OCI-LY3 (cell line): Measurements from ENCODE around the gene COL4A1.

Experiments
- H2AFZ ChIP-seq: fragments of 200-600, 300-600 bp; shearing (Covaris generic); 2 replicates; pipeline ENCODE4 v1.6.0; 2014; ENCODE audit warnings: antibody characterized with exemption, low read depth, low read length
- H3K27ac ChIP-seq: fragments of 200-600, 300-600 bp; sonication (generic); 2 replicates; pipeline ENCODE4 v1.5.1; 2014; ENCODE audit warnings: mild to moderate bottlenecking, low read length, moderate library complexity, mixed read lengths
- H3K27me3 ChIP-seq: fragments of 200-600, 300-600 bp; sonication (generic); 2 replicates; pipeline ENCODE4 v1.6.1; 2014; ENCODE audit warnings: low read depth, low read length, mixed read lengths
- H3K36me3 ChIP-seq: fragments of 200-600, 300-600 bp; sonication (generic); replicated peaks from 2 replicates; pipeline ENCODE3; 2014; ENCODE audit warnings: low read depth, low read length, mixed read lengths
- H3K4me1 ChIP-seq: fragments of 300-600, 200-600 bp; sonication (generic); 2 replicates; pipeline ENCODE4 v1.6.1; 2014; ENCODE audit warnings: low read length, mixed read lengths
- H3K4me2 ChIP-seq: fragments of 200-600, 300-600 bp; sonication (generic); 2 replicates; pipeline ENCODE4 v1.6.1; 2014; ENCODE audit warnings: low read length, mixed read lengths
- H3K4me3 ChIP-seq: fragments of 300-600, 200-600 bp; sonication (generic); 2 replicates; pipeline ENCODE4 v1.5.1; 2014; ENCODE audit warnings: antibody characterized with exemption, mild to moderate bottlenecking, low read length, moderate library complexity
- H3K79me2 ChIP-seq: fragments of 300-600, 200-600 bp; shearing (Covaris generic); 2 replicates; pipeline ENCODE4 v1.6.1; 2014; ENCODE audit warnings: mild to moderate bottlenecking, low read length, mixed read lengths
- H3K9ac ChIP-seq: fragments of 300-600, 200-600 bp; shearing (Covaris generic); 2 replicates; pipeline ENCODE4 v1.6.0; 2014; ENCODE audit warnings: mild to moderate bottlenecking, low read length, moderate library complexity
- H3K9me3 ChIP-seq: fragments of 200-600, 300-600 bp; shearing (Covaris generic); 2 replicates; pipeline ENCODE4 v1.6.1; 2014; ENCODE audit warnings: low read length, mixed read lengths; ENCODE audit not compliant: insufficient read depth
- H4K20me1 ChIP-seq: fragments of 200-600, 300-600 bp; sonication (generic); 2 replicates; pipeline ENCODE4 v1.6.1; 2016; ENCODE audit warnings: low read length, mixed read lengths; ENCODE audit not compliant: insufficient read depth
- CTCF ChIP-seq: fragments of 200-600, 300-600 bp; sonication (generic); IDR thresholded peaks from 2 replicates; pipeline ENCODE4 v1.5.1; 2014; ENCODE audit warnings: antibody characterized with exemption, low read length, low read depth
- EZH2phosphoT487 ChIP-seq: fragments of 200-600 bp; shearing (Covaris generic); IDR thresholded peaks from 2 replicates; pipeline ENCODE4 v1.6.1; 2018; ENCODE audit warnings: antibody characterized with exemption, mixed run types, low read depth

The COL4A1 gene

GRCh38 chr13:110299283-110299840, 7.6 kb downstream of the COL4A1 start:
- no peaks in the 10 kb centered on the region for H4K20me1 ChIP-seq
- H3K9ac ChIP-seq: no peak overlapping the region
- no peaks in the 10 kb centered on the region for H3K4me1 ChIP-seq
- no peaks in the 10 kb centered on the region for H3K36me3 ChIP-seq
- H3K27me3 ChIP-seq: peaks cover 54% of the 10 kb centered on the region
- no peak overlapping the region for H3K27ac ChIP-seq
- H3K4me3 ChIP-seq: no peak overlapping the region
- no peak overlapping the region for H2AFZ ChIP-seq
- H3K9me3 ChIP-seq: no peaks in the 10 kb centered on the region
- no peak for TF ChIP-seq EZH2phosphoT487
- TF ChIP-seq CTCF: no peak
- no peaks in the 10 kb centered on the region for H3K79me2 ChIP-seq
- no peak overlapping the region for H3K4me2 ChIP-seq

- Histone ChIP-seq H3K4me1 (no peaks in the 10 kb centered on the region), H3K9me3 (no peaks in the 10 kb centered on the region), H2AFZ (no peak overlapping the region), H3K4me2 (no peak overlapping the region), H3K79me2 (no peaks in the 10 kb centered on the region), H3K4me3 (no peak overlapping the region), H3K27ac (no peak overlapping the region), H4K20me1 (no peaks in the 10 kb centered on the region), H3K36me3 (no peaks in the 10 kb centered on the region), H3K27me3 (peaks cover 51% of the 10 kb centered on the region), H3K9ac (no peak overlapping the region)
- TF ChIP-seq CTCF: no peak
- no peak for TF ChIP-seq EZH2phosphoT487
Observed at GRCh38 chr13:110298505-110299282, 8.3 kb downstream of the COL4A1 start.

DNA sequence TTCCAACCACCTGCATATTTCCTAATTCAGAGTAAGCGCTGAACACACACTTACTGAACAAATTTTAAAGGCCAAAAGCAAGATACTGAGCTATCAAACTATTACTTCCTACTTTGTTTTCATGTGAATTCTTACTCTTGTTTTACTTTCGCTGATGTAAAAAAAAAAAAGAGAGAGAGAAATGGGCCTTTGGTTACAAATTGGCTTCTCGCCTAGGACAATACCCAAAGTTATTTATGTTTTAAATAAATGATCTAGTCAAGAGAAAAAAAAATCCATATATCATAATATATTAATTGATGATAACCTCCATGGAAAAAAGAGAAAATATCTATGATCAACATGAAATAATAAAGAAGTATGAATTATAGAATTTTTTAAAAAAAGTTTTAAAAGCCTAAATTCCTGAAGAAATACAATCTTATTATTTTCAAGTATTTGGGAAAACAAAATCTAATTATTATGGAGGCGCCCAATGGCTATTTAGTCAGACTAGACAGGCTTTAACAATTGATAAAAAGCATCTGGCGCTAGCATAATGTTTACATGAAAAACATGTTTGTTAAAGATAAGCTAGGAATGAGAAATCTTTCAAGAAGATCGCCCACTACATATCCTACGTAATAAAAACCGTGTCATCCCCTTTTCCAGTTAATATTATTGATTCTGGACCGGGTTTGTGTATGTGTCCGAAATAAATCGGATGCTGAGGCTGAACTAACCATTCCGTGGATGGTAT, 9.0 kb downstream of the COL4A1 start:
- no peak overlapping the region for H3K4me2 ChIP-seq
- H4K20me1 ChIP-seq: no peaks in the 10 kb centered on the region
- no peaks in the 10 kb centered on the region for H3K9me3 ChIP-seq
- H2AFZ ChIP-seq: no peak overlapping the region
- H3K79me2 ChIP-seq: no peaks in the 10 kb centered on the region
- no peak overlapping the region for H3K4me3 ChIP-seq
- no peak overlapping the region for H3K27ac ChIP-seq
- TF ChIP-seq CTCF (no peak), EZH2phosphoT487 (no peak)
- no peaks in the 10 kb centered on the region for H3K4me1 ChIP-seq
- H3K9ac ChIP-seq: no peak overlapping the region
- H3K27me3 ChIP-seq: peaks cover 46% of the 10 kb centered on the region
- no peaks in the 10 kb centered on the region for H3K36me3 ChIP-seq

DNA sequence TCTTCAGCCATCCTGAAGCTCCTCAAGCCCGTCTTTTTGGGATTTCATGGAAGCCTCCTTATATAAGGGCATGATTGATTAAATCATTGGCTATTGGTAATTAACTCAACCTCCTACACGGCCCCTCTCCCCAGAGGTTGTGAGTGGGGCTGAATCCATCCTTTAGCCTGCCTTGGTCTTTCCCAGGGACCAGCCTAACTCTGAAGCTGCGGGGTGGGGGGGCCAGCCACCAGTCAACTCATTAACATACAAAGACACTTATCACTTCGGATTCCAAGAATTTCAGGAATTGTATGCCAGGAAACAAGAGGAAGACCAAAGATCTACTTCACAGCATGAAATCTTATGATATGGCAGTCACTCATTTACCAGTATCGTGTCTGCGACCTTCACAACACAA, 9.9 kb downstream of the COL4A1 start:
- Histone ChIP-seq H2AFZ (no peak overlapping the region), H3K9ac (no peak overlapping the region), H3K4me2 (no peak overlapping the region), H3K9me3 (no peaks in the 10 kb centered on the region), H3K27me3 (peaks cover 36% of the 10 kb centered on the region), H3K36me3 (no peaks in the 10 kb centered on the region), H3K79me2 (no peaks in the 10 kb centered on the region), H3K4me3 (no peak overlapping the region), H3K4me1 (no peaks in the 10 kb centered on the region), H4K20me1 (no peaks in the 10 kb centered on the region), H3K27ac (no peak overlapping the region)
- TF ChIP-seq EZH2phosphoT487: no peak
- no peak for TF ChIP-seq CTCF
